ENCODE data around the gene TRPT1.

The TRPT1 gene

GRCh38 chr11:64225608-64226506 lies at the start of gene TRPT1, which contains the start of gene NUDT22:
TSS of gene TRPT1 (minus strand) at chr11:64226186. CDS start at chr11:64225860, 326 bp downstream.
TSS of gene NUDT22 (plus strand) at chr11:64226274. CDS start at chr11:64226653, 379 bp downstream.
- Histone ChIP-seq H3K9ac (ENCODE audit: low read depth, low read length) (peak within 1 kb of the TSS; percentile 88), H3K36me3 (ENCODE audit: insufficient read depth, low read depth, low read length) (peaks cover 5% of the 10 kb centered on the region), H3K9me3 (ENCODE audit: insufficient read depth, low read depth, low read length) (no peaks in the 10 kb centered on the region), H3K4me3 (ENCODE audit: low read length) (peak within 1 kb of the TSS; percentile 93), H3K27me3 (ENCODE audit: insufficient read depth, low read length) (no peaks in the 10 kb centered on the region), H3K4me1 (ENCODE audit: insufficient read depth, low read length) (peaks cover 13% of the 10 kb centered on the region), H3K27ac (ENCODE audit: low read length) (peak within 1 kb of the TSS; percentile 49)

DNA sequence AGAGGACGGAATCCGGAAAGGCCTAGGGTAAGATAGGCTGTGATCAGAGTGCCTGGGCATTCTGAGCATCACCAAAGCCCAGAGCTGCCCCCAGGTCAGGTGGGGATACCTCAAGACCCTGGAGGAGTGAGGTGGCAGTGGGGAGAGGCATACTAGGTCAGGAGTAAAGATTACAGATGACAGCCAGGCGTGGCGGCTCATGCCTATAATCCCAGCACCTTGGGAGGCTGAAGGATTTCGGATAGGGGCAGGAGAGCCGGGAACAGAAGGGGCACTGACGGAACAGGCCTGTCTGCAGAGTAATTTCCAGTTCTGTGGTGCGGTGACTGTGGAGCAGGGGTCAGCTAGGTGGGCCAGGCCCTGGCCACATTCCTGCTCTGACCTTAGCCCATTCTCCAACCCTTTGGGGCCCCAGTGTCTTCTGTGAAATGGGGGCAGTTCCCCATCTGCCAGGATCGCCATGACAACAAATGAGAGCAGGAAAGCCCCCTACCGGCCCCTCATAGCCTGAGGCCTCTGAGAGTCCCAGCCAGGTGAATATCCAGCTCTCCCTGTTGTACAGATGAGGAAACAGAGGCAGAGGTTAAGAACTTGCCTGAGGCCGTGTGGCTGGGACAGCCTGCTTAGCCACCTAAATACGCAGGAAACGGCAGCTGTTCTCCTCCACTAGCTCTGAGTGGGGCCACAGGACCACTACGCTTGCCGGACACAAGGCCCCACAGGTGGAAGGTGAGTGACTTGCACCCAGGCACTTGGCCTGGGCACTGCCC lies 49.2 kb upstream of the TRPT1 start:
- H3K9ac ChIP-seq (ENCODE audit: low read depth, low read length) = no peak overlapping the region
- H3K36me3 ChIP-seq (ENCODE audit: insufficient read depth, low read depth, low read length) = peaks cover 6% of the 10 kb centered on the region; the same call in 1 of the 2 replicates
- H3K27ac ChIP-seq (ENCODE audit: low read length) = no peak overlapping the region
- peaks cover 6% of the 10 kb centered on the region; the same call in 1 of the 2 replicates for H3K4me1 ChIP-seq (ENCODE audit: insufficient read depth, low read length)
- H3K27me3 ChIP-seq (ENCODE audit: insufficient read depth, low read length) = no peaks in the 10 kb centered on the region
- no peak overlapping the region for H3K4me3 ChIP-seq (ENCODE audit: low read length)
- no peaks in the 10 kb centered on the region for H3K9me3 ChIP-seq (ENCODE audit: insufficient read depth, low read depth, low read length)

DNA sequence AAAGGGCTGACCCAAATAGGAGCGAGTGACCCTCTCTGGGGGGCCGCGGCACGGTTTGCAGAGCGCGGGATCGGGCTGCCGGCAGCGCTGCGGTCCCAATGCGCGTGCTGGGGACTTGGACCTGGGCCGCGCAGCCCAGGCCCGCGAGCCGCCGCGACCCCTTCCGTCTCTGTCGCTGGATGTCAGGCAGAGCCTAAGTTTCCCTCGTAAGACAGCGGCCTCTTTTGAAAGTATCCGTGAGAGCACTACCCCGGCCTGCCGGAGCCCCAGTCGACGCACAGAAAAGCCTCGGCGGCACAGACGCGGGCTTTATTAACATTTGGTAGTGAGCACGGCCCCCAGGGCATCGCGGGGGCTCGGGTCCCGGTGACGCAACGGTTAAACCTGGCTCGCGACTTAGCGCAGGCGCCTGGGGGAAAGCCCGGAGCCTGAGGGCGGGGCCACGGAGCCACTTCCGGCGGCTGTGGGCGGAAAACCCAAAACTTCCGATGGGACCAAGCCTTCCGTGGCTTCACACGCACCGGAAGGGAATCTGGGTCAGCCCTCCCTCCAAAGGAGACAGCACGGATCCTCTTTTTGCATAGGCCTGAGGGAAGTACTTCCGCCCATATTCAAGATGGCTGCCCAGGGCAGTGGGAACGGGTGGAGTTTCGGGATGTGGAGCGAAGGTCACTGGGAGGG lies 43.7 kb upstream of the TRPT1 start:
- Histone ChIP-seq H3K4me3 (ENCODE audit: low read length) (peak overlapping the region; percentile 81), H3K27ac (ENCODE audit: low read length) (peak overlapping the region; percentile 25), H3K9ac (ENCODE audit: low read depth, low read length) (peak overlapping the region; percentile 90), H3K9me3 (ENCODE audit: insufficient read depth, low read depth, low read length) (no peaks in the 10 kb centered on the region), H3K4me1 (ENCODE audit: insufficient read depth, low read length) (peaks cover 3% of the 10 kb centered on the region), H3K36me3 (ENCODE audit: insufficient read depth, low read depth, low read length) (peaks cover 22% of the 10 kb centered on the region), H3K27me3 (ENCODE audit: insufficient read depth, low read length) (no peaks in the 10 kb centered on the region)

DNA sequence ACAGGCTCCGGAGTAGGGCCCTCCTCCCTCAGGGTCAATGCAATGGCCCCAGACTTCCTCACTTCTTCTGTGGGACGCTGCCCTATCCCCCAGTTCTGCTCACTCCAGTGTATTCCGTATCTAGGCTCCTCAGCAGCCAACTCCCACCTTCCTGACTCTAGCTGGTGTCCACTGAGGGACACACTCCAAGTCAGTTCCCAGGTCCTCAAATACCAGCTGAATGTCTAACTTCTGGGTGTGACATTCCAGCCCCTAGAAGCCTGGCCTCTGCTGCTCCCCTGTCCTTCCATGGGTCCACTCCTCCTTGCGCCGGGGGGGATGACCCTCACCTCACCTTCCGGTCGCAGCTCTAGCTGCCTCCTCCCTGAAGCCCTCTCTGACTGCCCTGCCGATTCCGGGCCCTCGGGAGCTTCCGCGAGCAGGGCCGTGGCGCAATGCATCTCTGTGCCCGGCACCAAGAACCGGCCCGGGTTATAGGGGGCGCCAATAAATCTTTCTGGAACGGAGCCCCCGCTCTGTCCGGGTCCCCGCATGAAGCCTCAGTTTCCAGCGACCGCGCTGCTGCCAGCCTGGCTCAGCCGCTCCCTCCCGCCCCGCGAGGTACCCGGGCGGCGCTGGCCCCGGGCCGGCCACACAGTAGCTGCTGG lies 43.0 kb upstream of the TRPT1 start:
- Histone ChIP-seq H3K36me3 (ENCODE audit: insufficient read depth, low read depth, low read length) (peaks cover 29% of the 10 kb centered on the region), H3K9ac (ENCODE audit: low read depth, low read length) (peak overlapping the region; percentile 90), H3K4me3 (ENCODE audit: low read length) (peak overlapping the region; percentile 81), H3K27me3 (ENCODE audit: insufficient read depth, low read length) (no peaks in the 10 kb centered on the region), H3K27ac (ENCODE audit: low read length) (peak overlapping the region; percentile 25), H3K4me1 (ENCODE audit: insufficient read depth, low read length) (peaks cover 3% of the 10 kb centered on the region), H3K9me3 (ENCODE audit: insufficient read depth, low read depth, low read length) (no peaks in the 10 kb centered on the region)

DNA sequence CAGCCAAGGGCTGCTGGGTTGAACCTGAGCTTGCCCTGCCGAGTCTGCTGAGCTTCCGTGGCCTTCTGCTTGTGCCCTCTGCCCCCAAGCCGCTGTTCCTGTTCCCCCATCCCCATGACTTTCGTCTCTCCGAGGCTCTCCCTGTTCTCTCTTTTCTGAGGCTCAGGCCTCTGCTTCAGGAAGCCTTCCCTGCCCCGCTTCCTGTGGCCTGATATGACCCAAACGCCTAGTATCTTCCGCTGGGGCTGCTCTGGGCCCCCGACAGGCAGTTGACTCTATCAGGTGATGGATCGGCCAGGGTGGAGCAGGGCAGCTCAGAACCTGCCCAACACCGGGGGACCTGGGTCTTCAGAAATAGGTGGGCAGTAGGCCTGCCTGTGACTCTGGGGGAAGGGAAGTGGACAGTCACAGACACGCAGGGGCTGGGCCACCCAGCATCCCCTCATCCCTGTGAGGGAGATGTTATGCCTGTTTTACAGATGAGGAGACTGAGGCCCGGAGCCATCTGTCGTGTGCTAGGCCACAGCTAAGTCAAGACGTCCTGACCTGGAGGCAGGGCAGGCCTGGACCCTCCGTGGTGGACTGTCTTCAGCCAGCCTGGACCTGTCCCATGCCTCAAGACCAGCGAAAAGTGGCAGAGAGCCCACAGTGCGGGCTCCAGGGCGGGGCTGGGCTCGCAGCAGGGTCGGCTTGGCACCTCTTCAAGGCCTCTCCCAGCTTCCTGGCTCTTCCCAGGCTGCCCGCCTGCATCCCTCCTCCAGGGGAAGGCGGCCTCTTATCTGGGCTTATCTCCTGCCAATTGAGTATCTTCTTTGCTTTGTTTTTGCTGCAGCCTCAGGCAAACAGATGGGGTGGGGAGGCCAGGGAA lies 42.3 kb upstream of the TRPT1 start:
- Histone ChIP-seq H3K4me1 (ENCODE audit: insufficient read depth, low read length) (peaks cover 6% of the 10 kb centered on the region), H3K36me3 (ENCODE audit: insufficient read depth, low read depth, low read length) (peaks cover 36% of the 10 kb centered on the region)

GRCh38 chr11:64267207-64267945 lies 41.4 kb upstream of the TRPT1 start:
- Histone ChIP-seq H3K9ac (ENCODE audit: low read depth, low read length) (no peak overlapping the region), H3K4me1 (ENCODE audit: insufficient read depth, low read length) (peaks cover 7% of the 10 kb centered on the region), H3K4me3 (ENCODE audit: low read length) (no peak overlapping the region), H3K27me3 (ENCODE audit: insufficient read depth, low read length) (no peaks in the 10 kb centered on the region), H3K27ac (ENCODE audit: low read length) (no peak overlapping the region), H3K36me3 (ENCODE audit: insufficient read depth, low read depth, low read length) (peaks cover 45% of the 10 kb centered on the region), H3K9me3 (ENCODE audit: insufficient read depth, low read depth, low read length) (no peaks in the 10 kb centered on the region)

More for the DNA sequence above, 42.3 kb upstream of the TRPT1 start:
- Histone ChIP-seq H3K9me3 (ENCODE audit: insufficient read depth, low read depth, low read length) (no peaks in the 10 kb centered on the region), H3K9ac (ENCODE audit: low read depth, low read length) (peak overlapping the region; percentile 90; the same call in 1 of the 2 replicates), H3K4me3 (ENCODE audit: low read length) (peak overlapping the region; percentile 81), H3K27me3 (ENCODE audit: insufficient read depth, low read length) (no peaks in the 10 kb centered on the region), H3K27ac (ENCODE audit: low read length) (peak overlapping the region; percentile 25)

GRCh38 chr11:64266339-64266738 lies 40.4 kb upstream of the TRPT1 start:
- Histone ChIP-seq H3K9me3 (ENCODE audit: insufficient read depth, low read depth, low read length) (no peaks in the 10 kb centered on the region), H3K9ac (ENCODE audit: low read depth, low read length) (no peak overlapping the region), H3K27me3 (ENCODE audit: insufficient read depth, low read length) (no peaks in the 10 kb centered on the region), H3K36me3 (ENCODE audit: insufficient read depth, low read depth, low read length) (peaks cover 56% of the 10 kb centered on the region), H3K27ac (ENCODE audit: low read length) (no peak overlapping the region), H3K4me3 (ENCODE audit: low read length) (no peak overlapping the region), H3K4me1 (ENCODE audit: insufficient read depth, low read length) (peaks cover 7% of the 10 kb centered on the region)

DNA sequence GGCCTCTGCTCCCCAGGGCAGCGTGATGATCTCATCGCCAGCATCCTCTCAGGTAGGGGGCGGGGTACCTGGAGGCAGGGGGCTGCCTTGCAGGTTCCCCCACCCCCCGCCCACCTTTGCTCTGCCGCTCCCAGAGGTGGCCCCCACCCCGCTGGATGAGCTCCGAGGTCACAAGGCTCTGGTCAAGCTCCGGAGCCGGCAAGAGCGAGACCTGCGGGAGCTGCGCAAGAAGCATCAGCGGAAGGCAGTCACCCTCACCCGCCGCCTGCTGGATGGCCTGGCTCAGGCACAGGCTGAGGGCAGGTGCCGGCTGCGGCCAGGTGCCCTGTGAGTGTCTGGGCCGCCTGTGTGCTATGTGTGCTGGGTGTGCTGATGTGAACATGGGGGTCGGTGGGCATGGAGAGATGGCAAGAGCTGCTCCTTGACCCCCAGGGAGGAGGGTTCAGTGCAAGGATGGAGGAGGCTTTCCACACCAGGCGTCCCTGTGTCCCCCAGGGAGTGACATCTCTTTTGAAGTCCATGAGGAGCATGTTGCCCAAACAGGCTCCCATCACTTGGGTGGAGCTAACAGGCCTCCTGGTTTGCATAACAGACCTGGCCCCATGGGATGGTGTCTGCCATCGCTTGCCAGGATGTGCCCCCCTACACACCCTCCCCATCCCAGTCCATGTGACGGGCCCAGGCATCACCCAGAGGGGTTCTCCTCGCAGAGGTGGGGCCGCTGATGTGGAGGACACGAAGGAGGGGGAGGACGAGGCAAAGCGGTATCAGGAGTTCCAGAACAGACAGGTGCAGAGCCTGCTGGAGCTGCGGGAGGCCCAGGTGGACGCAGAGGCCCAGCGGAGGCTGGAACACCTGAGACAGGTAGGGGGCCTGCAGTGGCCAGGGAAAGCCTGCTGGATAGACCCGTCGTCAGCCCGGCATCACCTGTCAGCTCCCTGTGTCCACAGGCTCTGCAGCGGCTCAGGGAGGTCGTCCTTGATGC lies 39.5 kb upstream of the TRPT1 start:
- H3K36me3 ChIP-seq (ENCODE audit: insufficient read depth, low read depth, low read length) = peaks cover 64% of the 10 kb centered on the region
- no peak overlapping the region for H3K27ac ChIP-seq (ENCODE audit: low read length)
- H3K27me3 ChIP-seq (ENCODE audit: insufficient read depth, low read length) = no peaks in the 10 kb centered on the region
- H3K4me1 ChIP-seq (ENCODE audit: insufficient read depth, low read length) = peaks cover 7% of the 10 kb centered on the region
- no peak overlapping the region for H3K9ac ChIP-seq (ENCODE audit: low read depth, low read length)
- H3K4me3 ChIP-seq (ENCODE audit: low read length) = no peak overlapping the region
- no peaks in the 10 kb centered on the region for H3K9me3 ChIP-seq (ENCODE audit: insufficient read depth, low read depth, low read length)

GRCh38 chr11:64264371-64264852 lies 38.4 kb upstream of the TRPT1 start:
- Histone ChIP-seq H3K36me3 (ENCODE audit: insufficient read depth, low read depth, low read length) (peaks cover 75% of the 10 kb centered on the region), H3K9ac (ENCODE audit: low read depth, low read length) (no peak overlapping the region), H3K4me3 (ENCODE audit: low read length) (no peak overlapping the region), H3K27me3 (ENCODE audit: insufficient read depth, low read length) (no peaks in the 10 kb centered on the region), H3K27ac (ENCODE audit: low read length) (no peak overlapping the region), H3K9me3 (ENCODE audit: insufficient read depth, low read depth, low read length) (no peaks in the 10 kb centered on the region), H3K4me1 (ENCODE audit: insufficient read depth, low read length) (peaks cover 7% of the 10 kb centered on the region)

Measured in iPS-20b (cell line).